Dermis blood vessel endothelial cell (primary cell): ENCODE results near the gene DCLK1. TPM values are rescaled to one million over a fixed set of nuclear protein-coding genes. Genes with fewer than 3 reads are reported as not detected.

Experiments used
- DNase-seq: peaks from one replicate; pipeline ENCODE4 v3.0.0; 2010
- total RNA-seq: library from RNA; depleted of rRNA; stranded (reverse); fragments of >200 nt; gene quantifications from 2 replicates; pipeline ENCODE4 v1.2.3, GENCODE V29; 2014

DCLK1 gene
- total RNA-seq, 1 donor from 2014 or later: 38.1 TPM

GRCh38 chr13:35780613-35781012 lies 350.6 kb downstream of the DCLK1 start:
- DNase-seq: no peak

DNA sequence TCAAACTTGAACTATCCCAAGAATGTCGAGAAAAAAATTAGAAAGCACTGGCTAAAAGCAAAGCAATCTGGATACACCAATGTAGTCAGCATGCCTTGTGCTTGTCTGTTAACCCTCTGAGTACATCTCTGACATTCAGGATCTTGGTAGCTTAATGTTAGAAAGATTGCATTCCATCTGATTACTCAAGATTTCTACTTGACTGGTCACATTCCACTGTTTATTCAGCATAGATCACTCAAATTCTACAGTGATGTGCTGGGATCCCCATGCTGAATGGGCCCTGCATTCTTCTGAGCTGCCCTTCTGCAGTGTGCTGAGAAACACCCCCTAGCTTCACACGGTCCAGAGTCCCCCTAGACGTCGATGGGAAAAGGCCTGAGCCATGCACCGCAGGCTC lies 359.3 kb downstream of the DCLK1 start:
- DNase-seq: no peak

DNA sequence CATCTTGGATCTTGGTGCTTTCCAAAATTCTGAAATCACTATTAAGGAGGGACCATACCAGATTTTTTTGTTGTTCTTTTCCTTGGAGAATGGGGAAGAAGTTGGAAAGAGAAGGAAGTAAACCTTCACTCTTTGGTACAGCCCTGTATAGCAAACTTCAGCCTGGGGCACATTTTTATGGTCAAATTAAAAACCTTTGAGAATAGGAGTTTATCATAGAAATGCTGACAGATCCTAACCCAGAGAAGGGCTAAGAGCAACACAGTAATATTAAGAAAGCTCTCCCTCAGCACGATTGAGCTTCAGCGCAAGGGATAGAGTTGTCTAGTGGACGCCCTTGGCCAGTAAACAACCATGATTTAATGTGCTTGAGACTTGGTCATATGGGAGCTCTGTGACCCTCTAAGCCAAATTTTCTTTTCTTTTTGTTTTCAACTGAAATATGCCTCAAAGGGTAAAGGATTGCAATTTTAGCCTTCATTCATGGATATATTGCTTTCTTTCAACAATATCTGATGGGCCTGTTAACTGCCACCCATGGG lies 360.4 kb downstream of the DCLK1 start:
- no peak for DNase-seq

- DNase-seq: no peak
Measured at GRCh38 chr13:35769812-35770211, 361.4 kb downstream of the DCLK1 start.

DNA sequence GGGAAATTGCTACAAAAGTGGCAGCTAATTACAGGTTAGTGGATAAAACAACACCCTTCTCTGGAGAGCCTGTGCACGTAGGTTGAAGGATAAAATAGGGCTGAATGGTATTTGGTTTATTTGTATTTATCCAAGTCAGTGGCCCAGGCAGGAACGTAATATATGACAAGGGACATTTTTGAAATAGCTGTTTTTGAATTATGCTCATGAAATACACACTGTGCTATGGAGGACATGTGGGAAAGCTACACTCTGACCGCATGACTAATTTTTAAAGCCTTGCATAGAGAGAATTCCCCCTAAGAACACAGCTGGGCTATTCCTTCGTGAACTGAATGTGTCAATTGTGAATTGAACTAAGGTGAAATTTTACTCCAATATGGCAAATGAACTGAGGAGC lies 362.6 kb downstream of the DCLK1 start:
- DNase-seq: no peak

DNA sequence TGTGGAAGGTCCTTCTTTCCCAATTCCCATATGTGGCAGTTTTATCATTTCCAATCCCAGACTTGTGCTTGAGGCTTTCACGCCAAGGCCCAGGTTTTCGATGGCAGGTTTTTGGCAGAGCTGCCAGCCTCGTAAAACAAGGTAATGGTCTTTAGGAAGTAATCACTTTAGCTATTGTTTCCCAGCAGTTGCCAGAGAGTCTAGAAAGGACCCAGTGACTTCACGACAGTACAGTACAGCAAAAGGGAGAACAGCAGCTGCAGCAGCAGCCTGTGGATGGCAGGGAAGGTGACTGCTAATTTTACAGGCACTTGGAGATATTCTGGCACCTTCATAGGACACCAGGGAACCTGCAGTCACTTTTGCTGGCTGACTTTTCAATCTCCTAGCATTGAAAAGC lies 363.1 kb downstream of the DCLK1 start:
- DNase-seq: no peak

GRCh38 chr13:35767256-35767976 lies 363.8 kb downstream of the DCLK1 start:
- DNase-seq: no peak

- DNase-seq: no peak
Measured at GRCh38 chr13:35766663-35767062, 364.5 kb downstream of the DCLK1 start.

- DNase-seq: no peak
Measured at GRCh38 chr13:35765941-35766340, 365.2 kb downstream of the DCLK1 start.

GRCh38 chr13:35765366-35765765 lies 365.8 kb downstream of the DCLK1 start:
- DNase-seq: no peak

- no peak for DNase-seq
Measured at GRCh38 chr13:35764326-35765015, 366.7 kb downstream of the DCLK1 start.

- DNase-seq: no peak
Measured at GRCh38 chr13:35763782-35764123, 367.4 kb downstream of the DCLK1 start.

GRCh38 chr13:35763060-35763781 lies 368.0 kb downstream of the DCLK1 start:
- no peak for DNase-seq

GRCh38 chr13:35761440-35762252 lies 369.5 kb downstream of the DCLK1 start:
- no peak for DNase-seq

DNA sequence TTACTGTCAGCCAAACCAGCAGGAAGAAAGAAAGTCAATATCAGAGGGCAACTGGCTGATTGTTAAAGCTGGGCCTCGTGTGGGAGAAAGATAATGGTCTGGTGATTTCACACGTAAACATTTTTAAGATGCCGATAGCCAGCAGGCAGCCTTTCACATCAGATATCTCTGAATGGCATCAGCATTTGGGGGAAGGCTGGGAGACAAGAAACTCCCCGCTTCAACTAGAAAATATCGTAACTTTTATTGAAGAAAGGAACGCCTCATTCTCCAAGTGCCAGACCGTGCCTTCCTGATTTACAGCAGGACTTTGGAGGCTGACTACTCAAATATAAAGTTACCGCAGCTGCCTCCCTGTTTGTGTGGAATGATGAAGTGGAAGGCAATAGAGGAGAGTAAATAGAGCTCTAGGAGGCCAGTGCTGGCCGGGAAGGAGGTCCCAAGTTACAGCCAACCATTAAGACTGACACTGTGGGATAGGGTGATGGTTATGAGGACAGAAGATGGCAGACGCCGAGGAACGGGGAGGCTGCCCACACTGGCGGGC lies 370.4 kb downstream of the DCLK1 start:
- DNase-seq: no peak

DNA sequence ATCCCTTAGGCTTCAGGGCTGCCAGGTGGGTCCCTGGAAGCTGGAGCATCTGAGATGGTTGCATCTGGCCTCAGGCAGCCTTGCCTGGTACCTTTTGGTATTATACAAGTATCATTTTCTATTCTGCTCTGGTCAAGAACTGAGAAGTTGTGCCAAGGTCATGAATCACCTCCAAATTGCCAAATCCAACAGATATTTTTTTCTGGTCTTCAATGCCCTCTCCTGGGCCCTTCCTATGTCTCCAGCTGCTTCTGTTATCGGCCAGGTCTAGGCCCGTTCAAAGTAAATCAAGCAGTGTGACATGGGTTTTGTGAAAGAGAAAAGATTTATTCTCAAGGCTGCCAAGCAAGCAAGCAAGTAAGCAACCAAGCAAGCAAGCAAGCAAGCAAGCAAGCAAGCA lies 383.6 kb downstream of the DCLK1 start:
- DNase-seq: no peak

DNA sequence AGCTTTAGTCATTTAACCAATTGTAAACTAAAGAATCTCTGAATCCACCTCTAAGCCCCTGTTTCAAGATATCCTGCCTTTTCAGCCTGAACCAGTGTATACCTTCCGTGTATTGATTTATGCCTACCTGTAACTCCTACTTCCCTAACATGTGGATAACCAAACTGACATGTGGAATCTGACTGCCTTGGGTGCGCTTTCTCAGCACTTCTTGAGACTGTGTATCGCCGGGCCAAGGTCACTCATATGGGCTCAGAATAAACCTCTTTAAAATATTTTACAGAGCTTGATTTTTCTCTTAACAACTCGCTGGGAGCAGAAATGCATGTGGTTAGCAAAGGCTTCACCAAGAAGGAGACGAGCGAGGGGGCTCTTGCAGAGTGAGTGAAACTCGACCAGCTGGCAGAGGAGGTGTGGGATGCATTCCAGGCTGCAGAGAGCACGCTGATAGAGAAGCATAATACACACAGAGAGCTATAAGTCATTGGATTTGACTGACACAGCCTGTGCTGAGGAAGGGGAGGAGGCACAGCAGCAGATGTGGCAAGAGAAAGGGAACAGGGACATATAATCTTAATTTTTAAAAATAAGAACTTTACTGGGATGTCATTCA lies 386.5 kb downstream of the DCLK1 start:
- no peak for DNase-seq

GRCh38 chr13:35744144-35744543 lies 387.0 kb downstream of the DCLK1 start:
- DNase-seq: no peak

GRCh38 chr13:35743165-35743564 lies 388.0 kb downstream of the DCLK1 start:
- DNase-seq: no peak

- no peak for DNase-seq
Measured at GRCh38 chr13:35741657-35742056, 389.5 kb downstream of the DCLK1 start.

GRCh38 chr13:35736876-35737275 lies 394.3 kb downstream of the DCLK1 start:
- no peak for DNase-seq

DNA sequence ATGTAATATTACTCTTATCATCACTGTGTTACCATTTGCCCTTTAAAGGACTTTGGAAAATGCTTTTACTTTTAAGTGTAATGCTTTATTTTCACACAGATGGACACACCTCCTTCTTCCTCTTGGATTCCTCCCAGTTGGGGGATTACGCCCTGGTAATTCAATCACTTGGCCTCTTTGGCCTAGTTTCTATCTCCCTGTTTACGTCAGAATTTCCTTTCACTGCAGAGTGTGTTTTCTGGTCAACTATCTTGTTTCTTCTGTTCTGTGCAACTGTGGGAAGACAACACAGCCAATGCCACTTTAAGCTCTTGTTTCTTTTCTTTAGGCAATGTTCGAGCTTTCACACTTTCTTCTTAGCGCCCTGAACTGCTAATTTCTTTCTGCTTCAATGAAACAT lies 397.4 kb downstream of the DCLK1 start:
- no peak for DNase-seq
